NK-92 (cell line): ENCODE measurements around the gene ANKRD49.

Source experiments
- DNase-seq: peaks from one replicate; lab custom pipeline; 2025; ENCODE audit not compliant: unreplicated experiment; lab: John Stamatoyannopoulos, UW

Gene ANKRD49

GRCh38 chr11:94543695-94544645 lies 50.2 kb downstream of the ANKRD49 start, which contains the start of gene FUT4:
Gene FUT4 (plus strand): TSS chr11:94543921. CDS start chr11:94544134, 213 bp downstream.
- no peak for DNase-seq

- DNase-seq = no peak
These were observed 51.0 kb downstream of the ANKRD49 start for GRCh38 chr11:94544646-94545263.

- DNase-seq = no peak
These were observed 51.7 kb downstream of the ANKRD49 start for GRCh38 chr11:94545264-94546161.

- DNase-seq = no peak
These were observed 52.3 kb downstream of the ANKRD49 start for GRCh38 chr11:94546162-94546470.

GRCh38 chr11:94546886-94547285 lies 53.1 kb downstream of the ANKRD49 start:
- no peak for DNase-seq

GRCh38 chr11:94549146-94549545 lies 55.4 kb downstream of the ANKRD49 start:
- DNase-seq = no peak
